Upper lobe of left lung (tissue), 6 donors: Measurements from ENCODE around the gene SNX33. TPM values are rescaled to one million over a fixed set of nuclear protein-coding genes. Genes with fewer than 3 reads are reported as not detected.
"Not testable (repeated sequence)": the region's sequence is repeated elsewhere in the genome, so short reads cannot be mapped to it uniquely, and the experiment has no call there.

Experiments
- ATAC-seq, 2 donors: fragments of 200-7000 bp; cut with Tn5 transposase; one replicate each; pipeline ENCODE4 v1.9.1; 2022; ENCODE audit warnings: mild to moderate bottlenecking in 2 of 2, moderate library complexity in 2 of 2; ENCODE audit not compliant: low FRiP score in 2 of 2
- DNase-seq, 2 donors: peaks; one replicate each; pipeline ENCODE4 v3.0.0-alpha.2; 2019 to 2020
- H3K27ac ChIP-seq, 4 donors: fragments of 200-600 bp; sonication (generic); one replicate each; pipeline ENCODE4 v1.5.1; 2016 to 2019
- H3K27me3 ChIP-seq, 4 donors: fragments of 200-600 bp; sonication (generic); one replicate each; pipeline ENCODE4 v1.5.1; 2017 to 2019
- H3K36me3 ChIP-seq, 4 donors: fragments of 200-600 bp; sonication (generic); one replicate each; pipeline ENCODE4 v1.5.1; 2016 to 2019
- H3K4me1 ChIP-seq, 4 donors: fragments of 200-600 bp; sonication (generic); one replicate each; pipeline ENCODE4 v1.5.1; 2018 to 2019
- H3K4me3 ChIP-seq, 4 donors: fragments of 200-600 bp; sonication (generic); one replicate each; pipeline ENCODE4 v1.5.1; 2017 to 2019; ENCODE audit warnings: mild to moderate bottlenecking in 2 of 4, moderate library complexity in 1 of 4
- H3K9me3 ChIP-seq, 4 donors: fragments of 200-600 bp; sonication (generic); one replicate each; pipeline ENCODE4 v1.5.1; 2018 to 2019
- CTCF ChIP-seq, 6 experiments: fragments of 450-650 bp in 4 of 6; fragments of 200-600 bp in 2 of 6; sonication (generic) in 2 of 6; IDR thresholded peaks; one replicate each; pipeline ENCODE4 v1.5.1; 2016 to 2019; ENCODE audit warnings: antibody characterized with exemption in 6 of 6
- EP300 ChIP-seq, 4 donors: sonication (generic); formaldehyde crosslinking; IDR thresholded peaks; one replicate each; pipeline ENCODE4 v1.5.1; 2017; ENCODE audit warnings: antibody characterized with exemption in 4 of 4, control low read depth in 2 of 4
- POLR2A ChIP-seq, 4 donors: fragments of 450-650 bp; IDR thresholded peaks; one replicate each; pipeline ENCODE4 v1.5.1; 2016 to 2017; ENCODE audit warnings: antibody characterized with exemption in 4 of 4, mild to moderate bottlenecking in 2 of 4
- POLR2AphosphoS5 ChIP-seq, 2 donors: sonication (generic); formaldehyde crosslinking; IDR thresholded peaks; one replicate each; pipeline ENCODE4 v1.5.1; 2017; ENCODE audit warnings: antibody characterized with exemption in 2 of 2
- WGBS, 2 donors: methylation state at CpG; one replicate each; pipeline ENCODE4 v1.1.5; 2017 to 2018; 5-methylcytosine and 5-hydroxymethylcytosine counted together
- total RNA-seq, 6 donors: library from RNA; depleted of rRNA in 4 of 6; stranded (reverse); fragments of >200 nt in 4 of 6; gene quantifications; one replicate each; pipeline versions ENCODE4 v1.1.0 to v1.2.1, GENCODE V29; 2016 to 2021
- donor health status: DM: no; HTN: no; CAD: no; lungs with moderate emphysema.
- donor health status: DM: no; HTN: yes; CAD: no; lungs with severe emphysema.

Gene SNX33
- total RNA-seq, 6 donors from 2014 or later: 26.7 to 46.1 (median 31.7) TPM

- no peak overlapping the region for H3K27ac ChIP-seq
- no peaks in the 10 kb centered on the region for H3K9me3 ChIP-seq
Measured at GRCh38 chr15:75677465-75678323, 30.0 kb downstream of the SNX33 start.

GRCh38 chr15:75678324-75678690 is 30.6 kb downstream of the SNX33 start:
- H3K4me1 ChIP-seq: peaks cover 1 to 12% (median 10%) of the 10 kb centered on the region in 4 donors
- not testable (repeated sequence) for H3K27me3 ChIP-seq, ATAC-seq, DNase-seq, H3K36me3 ChIP-seq, H3K27ac ChIP-seq, H3K4me3 ChIP-seq, H3K9me3 ChIP-seq
- WGBS, 2 donors: 93% methylated on average over 6 of the region's 6 CpGs

More at GRCh38 chr15:75677465-75678323, 30.0 kb downstream of the SNX33 start:
- Histone ChIP-seq H3K27me3 (no peaks in the 10 kb centered on the region), H3K36me3 (no peaks in the 10 kb centered on the region), H3K4me3 (no peak overlapping the region), H3K4me1 (peaks cover 7 to 18% (median 16%) of the 10 kb centered on the region in 4 donors)
- TF ChIP-seq POLR2A (IDR thresholded peaks at IDR 0.05) (no peak), EP300 (IDR thresholded peaks at IDR 0.05) (no peak), CTCF (IDR thresholded peaks at IDR 0.05) (no peak), POLR2AphosphoS5 (IDR thresholded peaks at IDR 0.05) (no peak)
- WGBS, 2 donors: 87 to 88% methylated on average over 3 to 13 of the region's 16 CpGs
- peak in 1 of 2 donors; percentile 66 for DNase-seq
- no peak for ATAC-seq

GRCh38 chr15:75680007-75680789 is 32.5 kb downstream of the SNX33 start:
- H3K4me3 ChIP-seq: no peak overlapping the region
- WGBS, 2 donors: 73 to 80% methylated on average over 11 of the region's 11 CpGs
- no peaks in the 10 kb centered on the region for H3K36me3 ChIP-seq
- H3K27ac ChIP-seq: no peak overlapping the region
- H3K4me1 ChIP-seq: peaks cover 6 to 10% (median 8%) of the 10 kb centered on the region in 4 donors
- H3K27me3 ChIP-seq: no peaks in the 10 kb centered on the region
- TF ChIP-seq CTCF (IDR thresholded peaks at IDR 0.05) (no peak), POLR2AphosphoS5 (IDR thresholded peaks at IDR 0.05) (no peak), POLR2A (IDR thresholded peaks at IDR 0.05) (no peak), EP300 (IDR thresholded peaks at IDR 0.05) (no peak)
- no peak for ATAC-seq
- no peak for DNase-seq
- no peaks in the 10 kb centered on the region for H3K9me3 ChIP-seq

- Histone ChIP-seq H3K4me1 (peaks cover 6 to 14% (median 8%) of the 10 kb centered on the region in 4 donors), H3K27me3 (no peaks in the 10 kb centered on the region), H3K27ac (no peak overlapping the region), H3K4me3 (no peak overlapping the region), H3K36me3 (no peaks in the 10 kb centered on the region), H3K9me3 (no peaks in the 10 kb centered on the region)
- ATAC-seq (no peak), DNase-seq (peak in 1 of 2 donors; percentile 84)
- 88 to 91% methylated on average over 11 to 32 of the region's 40 CpGs for WGBS, 2 donors
- TF ChIP-seq EP300 (IDR thresholded peaks at IDR 0.05) (no peak), POLR2A (IDR thresholded peaks at IDR 0.05) (no peak)
Measured at GRCh38 chr15:75682181-75683135, 34.7 kb downstream of the SNX33 start.

- DNase-seq (peak; percentile 69 to 90), ATAC-seq (peak; percentile 67 to 85)
- WGBS, 2 donors: 18% methylated on average over 11 of the region's 14 CpGs; no CpG with 5 or more reads in 1 of the 2 donors
- H3K36me3 ChIP-seq, H3K27me3 ChIP-seq, H3K9me3 ChIP-seq, H3K4me3 ChIP-seq: not testable (repeated sequence)
- peak; percentile 83 to 90 (median 86) for TF ChIP-seq CTCF (IDR thresholded peaks at IDR 0.05)
- Histone ChIP-seq H3K27ac (peak overlapping the region in 1 of 4 donors; percentile 14), H3K4me1 (peaks cover 6 to 14% (median 8%) of the 10 kb centered on the region in 4 donors)
Measured at GRCh38 chr15:75683646-75684312, 36.1 kb downstream of the SNX33 start.
